Fibroblast of peridontal ligament (primary cell): Measurements from ENCODE around the gene SAMD4A.

Experiments
- DNase-seq: peaks from one replicate; pipeline ENCODE4 v3.0.0-alpha.2; 2010; ENCODE audit errors: extremely low read depth

SAMD4A gene

GRCh38 chr14:54682578-54682977 is 115.7 kb downstream of the SAMD4A start:
- no peak for DNase-seq

GRCh38 chr14:54683882-54684794 is 117.2 kb downstream of the SAMD4A start:
- DNase-seq, result peak; percentile 95

GRCh38 chr14:54685286-54685845 is 118.4 kb downstream of the SAMD4A start:
- DNase-seq, result peak; percentile 56

- DNase-seq, result peak; percentile 94
Measured at GRCh38 chr14:54686219-54686870, 119.4 kb downstream of the SAMD4A start.

- DNase-seq, result peak; percentile 71
Measured at GRCh38 chr14:54686871-54687749, 120.2 kb downstream of the SAMD4A start.

- no peak for DNase-seq
Measured at GRCh38 chr14:54687750-54688119, 120.8 kb downstream of the SAMD4A start.

GRCh38 chr14:54688229-54688628 is 121.3 kb downstream of the SAMD4A start:
- DNase-seq, result no peak

- DNase-seq, result no peak
Measured at GRCh38 chr14:54689928-54690327, 123.0 kb downstream of the SAMD4A start.

- no peak for DNase-seq
Measured at GRCh38 chr14:54690887-54691286, 124.0 kb downstream of the SAMD4A start.

GRCh38 chr14:54691525-54692283 is 124.8 kb downstream of the SAMD4A start:
- DNase-seq, result peak; percentile 75

- no peak for DNase-seq
Measured at GRCh38 chr14:54692284-54692772, 125.4 kb downstream of the SAMD4A start.

GRCh38 chr14:54693761-54694160 is 126.8 kb downstream of the SAMD4A start:
- no peak for DNase-seq

- DNase-seq, result no peak
Measured at GRCh38 chr14:54695196-54695595, 128.3 kb downstream of the SAMD4A start.

- no peak for DNase-seq
Measured at GRCh38 chr14:54697001-54697400, 130.1 kb downstream of the SAMD4A start.

GRCh38 chr14:54697803-54698202 is 130.9 kb downstream of the SAMD4A start:
- DNase-seq, result no peak

GRCh38 chr14:54698501-54698900 is 131.6 kb downstream of the SAMD4A start:
- DNase-seq, result no peak

- no peak for DNase-seq
Measured at GRCh38 chr14:54698966-54699530, 132.1 kb downstream of the SAMD4A start.

- DNase-seq, result no peak
Measured at GRCh38 chr14:54699735-54700134, 132.8 kb downstream of the SAMD4A start.

GRCh38 chr14:54700717-54701116 is 133.8 kb downstream of the SAMD4A start:
- DNase-seq, result no peak

GRCh38 chr14:54702014-54702491 is 135.1 kb downstream of the SAMD4A start:
- DNase-seq, result no peak
